ENCODE measurements around the gene CYP24A1.

DNA sequence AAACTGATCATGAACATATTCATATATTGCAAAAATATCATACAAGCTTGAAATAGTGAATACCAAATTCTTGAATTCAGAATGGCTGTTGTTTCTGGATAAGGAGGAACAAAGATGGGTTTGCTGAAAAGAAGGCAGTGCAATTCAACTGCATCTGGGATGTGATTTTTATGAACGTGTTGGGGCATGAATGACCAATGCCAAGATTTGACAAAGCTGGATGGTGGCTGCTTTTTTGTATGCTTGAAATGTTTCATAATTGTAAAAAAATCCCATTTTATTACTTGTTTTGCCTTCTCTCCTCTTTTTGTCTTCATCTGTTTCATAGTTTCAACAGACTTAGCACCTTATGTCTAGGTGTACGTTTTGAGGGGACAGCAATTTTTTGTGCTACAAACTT, 66.6 kb downstream of the CYP24A1 start:
- TF ChIP-seq POLR2AphosphoS5 (IDR thresholded peaks at IDR 0.05; ENCODE audit: low read depth, low read length) (no peak), POLR2A (IDR thresholded peaks at IDR 0.05; ENCODE audit: low read depth, low read length) (no peak)

Measured in GM12892 (cell line).